T-helper 1 cell treated with Interleukin-12 subunit alpha and Interleukin-12 subunit beta and Interleukin-4 antibody, amounts not matched to agents 30 μg/mL and 1 μg/mL, for 36 hours (primary cell): ENCODE results near the gene ONECUT3.
A peak's percentile ranks its signal among the peaks of the same experiment; 100 is the strongest.
"Not testable (repeated sequence)": the region's sequence is repeated elsewhere in the genome, so short reads cannot be mapped to it uniquely, and the experiment has no call there.

Experiments used
- H3K27ac Mint-ChIP-seq: one replicate; pipeline ENCODE4 v1.8.0; 2021; ENCODE audit warnings: mild to moderate bottlenecking, mixed read lengths
- H3K27me3 Mint-ChIP-seq: one replicate; pipeline ENCODE4 v1.8.0; 2021; ENCODE audit warnings: low read depth, mixed read lengths
- H3K36me3 Mint-ChIP-seq: one replicate; pipeline ENCODE4 v1.8.0; 2021; ENCODE audit warnings: low read depth, mixed read lengths
- H3K4me1 Mint-ChIP-seq: one replicate; pipeline ENCODE4 v1.8.0; 2021; ENCODE audit warnings: low read depth, mixed read lengths
- H3K4me3 Mint-ChIP-seq: one replicate; pipeline ENCODE4 v1.8.0; 2021; ENCODE audit warnings: mild to moderate bottlenecking, moderate library complexity, mixed read lengths
- H3K9me3 Mint-ChIP-seq: one replicate; pipeline ENCODE4 v1.8.0; 2021; ENCODE audit warnings: mixed read lengths

The ONECUT3 gene

GRCh38 chr19:1752757-1753728 lies at the start of gene ONECUT3:
Gene ONECUT3, plus strand, starts transcription at chr19:1753506. Its CDS starts 157 bp downstream, at chr19:1753663.
- peaks cover 2% of the 10 kb centered on the region for H3K36me3 Mint-ChIP-seq
- no peaks in the 10 kb centered on the region for H3K9me3 Mint-ChIP-seq
- peak within 1 kb of the TSS; percentile 59 for H3K27ac Mint-ChIP-seq
- peaks cover 7% of the 10 kb centered on the region for H3K4me1 Mint-ChIP-seq
- H3K4me3 Mint-ChIP-seq: no peak within 1 kb of the TSS
- H3K27me3 Mint-ChIP-seq: peaks cover 65% of the 10 kb centered on the region

- no peak overlapping the region for H3K4me3 Mint-ChIP-seq
- no peaks in the 10 kb centered on the region for H3K36me3 Mint-ChIP-seq
- peaks cover 4% of the 10 kb centered on the region for H3K4me1 Mint-ChIP-seq
- H3K9me3 Mint-ChIP-seq: peaks cover 10% of the 10 kb centered on the region
- no peak overlapping the region for H3K27ac Mint-ChIP-seq
- H3K27me3 Mint-ChIP-seq: peaks cover 19% of the 10 kb centered on the region
Observed at GRCh38 chr19:1704339-1704738, 49.0 kb upstream of the ONECUT3 start.

GRCh38 chr19:1705367-1705766 lies 47.9 kb upstream of the ONECUT3 start:
- Mint-ChIP-seq H3K27ac (no peak overlapping the region), H3K27me3 (peaks cover 19% of the 10 kb centered on the region), H3K4me3 (no peak overlapping the region), H3K4me1 (peaks cover 4% of the 10 kb centered on the region), H3K36me3 (no peaks in the 10 kb centered on the region), H3K9me3 (peaks cover 10% of the 10 kb centered on the region)

GRCh38 chr19:1706646-1707045 lies 46.7 kb upstream of the ONECUT3 start:
- H3K4me3 Mint-ChIP-seq, H3K36me3 Mint-ChIP-seq, H3K27ac Mint-ChIP-seq, H3K27me3 Mint-ChIP-seq, H3K4me1 Mint-ChIP-seq: not testable (repeated sequence)
- H3K9me3 Mint-ChIP-seq: peaks cover 10% of the 10 kb centered on the region

- Mint-ChIP-seq H3K27ac (no peak overlapping the region), H3K27me3 (peaks cover 2% of the 10 kb centered on the region), H3K9me3 (peaks cover 10% of the 10 kb centered on the region), H3K4me1 (no peaks in the 10 kb centered on the region), H3K36me3 (no peaks in the 10 kb centered on the region), H3K4me3 (no peak overlapping the region)
Observed at GRCh38 chr19:1707240-1707639, 46.1 kb upstream of the ONECUT3 start.

GRCh38 chr19:1713170-1713569 lies 40.1 kb upstream of the ONECUT3 start:
- Mint-ChIP-seq H3K9me3 (no peaks in the 10 kb centered on the region), H3K27me3 (peaks cover 15% of the 10 kb centered on the region), H3K4me3 (no peak overlapping the region), H3K36me3 (no peaks in the 10 kb centered on the region), H3K27ac (no peak overlapping the region), H3K4me1 (no peaks in the 10 kb centered on the region)

GRCh38 chr19:1715540-1715939 lies 37.8 kb upstream of the ONECUT3 start:
- no peak overlapping the region for H3K27ac Mint-ChIP-seq
- H3K4me1 Mint-ChIP-seq: no peaks in the 10 kb centered on the region
- H3K4me3 Mint-ChIP-seq: no peak overlapping the region
- H3K27me3 Mint-ChIP-seq: peaks cover 29% of the 10 kb centered on the region
- no peaks in the 10 kb centered on the region for H3K9me3 Mint-ChIP-seq
- H3K36me3 Mint-ChIP-seq: no peaks in the 10 kb centered on the region

GRCh38 chr19:1717200-1717969 lies 35.9 kb upstream of the ONECUT3 start:
- no peaks in the 10 kb centered on the region for H3K4me1 Mint-ChIP-seq
- H3K4me3 Mint-ChIP-seq: no peak overlapping the region
- H3K36me3 Mint-ChIP-seq: no peaks in the 10 kb centered on the region
- H3K27ac Mint-ChIP-seq: no peak overlapping the region
- peaks cover 44% of the 10 kb centered on the region for H3K27me3 Mint-ChIP-seq
- no peaks in the 10 kb centered on the region for H3K9me3 Mint-ChIP-seq

GRCh38 chr19:1717970-1718264 lies 35.4 kb upstream of the ONECUT3 start:
- Mint-ChIP-seq H3K4me3 (no peak overlapping the region), H3K27me3 (peaks cover 48% of the 10 kb centered on the region), H3K9me3 (no peaks in the 10 kb centered on the region), H3K36me3 (no peaks in the 10 kb centered on the region), H3K27ac (no peak overlapping the region), H3K4me1 (no peaks in the 10 kb centered on the region)

- Mint-ChIP-seq H3K4me3 (no peak overlapping the region), H3K9me3 (no peaks in the 10 kb centered on the region), H3K36me3 (no peaks in the 10 kb centered on the region), H3K4me1 (no peaks in the 10 kb centered on the region), H3K27ac (no peak overlapping the region), H3K27me3 (peaks cover 51% of the 10 kb centered on the region)
Observed at GRCh38 chr19:1718420-1719291, 34.6 kb upstream of the ONECUT3 start.

GRCh38 chr19:1719519-1719918 lies 33.8 kb upstream of the ONECUT3 start:
- Mint-ChIP-seq H3K9me3 (no peaks in the 10 kb centered on the region), H3K4me3 (no peak overlapping the region), H3K27me3 (peaks cover 54% of the 10 kb centered on the region), H3K36me3 (no peaks in the 10 kb centered on the region), H3K4me1 (no peaks in the 10 kb centered on the region), H3K27ac (no peak overlapping the region)

- Mint-ChIP-seq H3K27ac (no peak overlapping the region), H3K36me3 (no peaks in the 10 kb centered on the region), H3K27me3 (peaks cover 60% of the 10 kb centered on the region), H3K9me3 (no peaks in the 10 kb centered on the region), H3K4me1 (no peaks in the 10 kb centered on the region), H3K4me3 (no peak overlapping the region)
Observed at GRCh38 chr19:1720237-1720636, 33.1 kb upstream of the ONECUT3 start.

- Mint-ChIP-seq H3K27me3 (peaks cover 49% of the 10 kb centered on the region), H3K36me3 (no peaks in the 10 kb centered on the region), H3K4me3 (no peak overlapping the region), H3K9me3 (no peaks in the 10 kb centered on the region), H3K4me1 (peaks cover 4% of the 10 kb centered on the region), H3K27ac (no peak overlapping the region)
Observed at GRCh38 chr19:1725100-1726064, 27.9 kb upstream of the ONECUT3 start.
